ENCODE results near the gene CPN1. TPM values are rescaled to one million over a fixed set of nuclear protein-coding genes. Genes with fewer than 3 reads are reported as not detected.
"Not testable (repeated sequence)": the region's sequence is repeated elsewhere in the genome, so short reads cannot be mapped to it uniquely, and the experiment has no call there.

CPN1 gene
- not detected for total RNA-seq
- long read RNA-seq = 0 reads

DNA sequence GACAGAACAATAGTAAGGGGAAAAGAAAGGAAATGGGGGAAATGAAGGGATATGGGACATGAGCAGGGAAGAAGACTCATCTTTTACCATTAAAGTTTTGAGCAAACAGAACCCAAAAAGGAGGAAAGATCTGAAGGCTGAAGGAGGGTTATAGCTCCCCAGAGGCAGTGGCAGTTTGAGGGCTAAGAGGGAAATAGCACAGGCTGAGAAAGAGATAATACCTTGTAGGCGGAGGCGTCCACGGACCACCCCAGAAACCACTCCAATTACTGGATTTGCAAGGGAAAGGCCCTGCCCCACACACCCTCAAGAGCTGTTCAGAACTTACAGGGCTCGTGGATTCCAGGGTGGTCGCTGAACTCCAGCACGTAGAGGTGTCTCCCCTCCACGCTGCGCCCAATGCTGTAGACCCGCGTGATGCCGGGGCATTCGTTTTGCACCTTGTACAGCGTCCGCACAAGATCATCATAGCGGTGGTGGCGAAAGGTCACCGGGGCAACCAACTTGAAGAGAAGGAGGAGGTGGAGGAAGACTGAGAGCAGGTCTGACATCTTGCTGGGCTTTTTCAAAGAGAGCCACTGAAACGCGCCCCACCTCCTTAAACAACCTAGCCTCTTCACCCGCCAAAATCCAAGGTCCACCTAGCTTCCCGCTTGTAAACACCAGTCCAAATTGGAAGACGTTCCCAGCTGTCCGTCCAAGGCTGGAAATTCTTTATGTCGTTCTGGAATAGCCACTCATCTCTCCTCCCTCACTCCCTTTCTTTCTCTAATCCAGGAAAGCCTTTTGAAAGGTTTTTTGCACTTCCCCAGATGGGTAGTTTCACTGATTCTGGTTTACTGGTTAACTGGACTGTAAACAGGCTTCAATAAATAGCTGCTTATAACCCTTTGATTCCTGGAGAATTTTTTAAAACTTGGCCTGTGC, at the start of gene CPN1:
Gene CPN1, minus strand, starts transcription at position 795 of the 927 bp plus-strand sequence. Its CDS starts 244 bp downstream, at position 551.
- DNase-seq (no peak), ATAC-seq (no peak)
- intact Hi-C loops (cut with DNase I) = no loop called here
- Histone ChIP-seq H3K9me3 (no peaks in the 10 kb centered on the region), H3K36me3 (no peaks in the 10 kb centered on the region), H3K4me3 (no peak within 1 kb of the TSS), H3K27ac (no peak within 1 kb of the TSS), H3K4me1 (no peaks in the 10 kb centered on the region), H3K27me3 (ENCODE audit: low read depth) (no peaks in the 10 kb centered on the region)
- TF ChIP-seq CTCF (IDR thresholded peaks at IDR 0.05) = no peak

DNA sequence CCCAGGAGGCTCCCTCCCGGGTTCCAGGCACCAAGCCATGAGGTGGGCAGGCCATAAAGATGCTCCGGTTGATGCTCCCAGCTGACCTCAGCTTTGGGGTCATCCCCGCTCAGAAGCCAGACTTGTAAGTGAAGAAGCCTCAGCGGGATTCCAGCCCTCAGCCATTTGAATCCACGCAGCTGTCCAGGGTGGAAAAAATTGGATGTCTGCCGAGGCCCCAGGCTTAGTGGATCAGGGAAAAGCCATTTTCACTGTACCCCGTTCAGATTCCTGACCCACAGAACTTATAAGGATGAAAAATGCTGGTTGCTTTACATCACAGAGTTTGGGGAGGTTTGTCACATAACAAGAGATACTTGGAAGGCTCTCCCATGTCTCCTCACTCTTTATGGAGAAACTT, 49.2 kb upstream of the CPN1 start:
- Histone ChIP-seq H3K9me3 (no peaks in the 10 kb centered on the region), H3K27ac (no peak overlapping the region), H3K36me3 (no peaks in the 10 kb centered on the region), H3K4me1 (no peaks in the 10 kb centered on the region), H3K4me3 (no peak overlapping the region), H3K27me3 (ENCODE audit: low read depth) (peaks cover 11% of the 10 kb centered on the region)
- DNase-seq (no peak), ATAC-seq (no peak)
- intact Hi-C loops (cut with DNase I) = no loop called here
- TF ChIP-seq CTCF (IDR thresholded peaks at IDR 0.05) = no peak

DNA sequence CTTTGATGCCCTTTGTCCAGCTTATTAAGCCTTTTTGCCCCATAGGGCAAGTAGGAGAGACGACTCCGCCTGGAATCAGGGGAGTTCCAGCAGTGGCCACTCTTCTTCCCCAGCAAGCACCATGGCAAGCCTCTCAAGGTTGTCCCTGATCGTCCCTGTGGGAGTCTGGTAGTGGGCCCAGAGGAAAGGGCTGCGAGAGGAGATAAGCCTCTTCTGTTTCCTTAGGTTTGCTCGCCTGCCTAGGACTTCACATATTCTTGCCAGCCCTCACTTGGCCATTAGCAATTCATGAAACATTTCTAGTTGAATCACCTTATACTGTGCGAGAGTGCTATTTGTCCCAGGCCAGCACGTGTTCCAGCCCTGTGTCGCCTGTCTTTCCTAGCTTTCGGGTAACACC, 47.8 kb upstream of the CPN1 start:
- ATAC-seq = no peak
- no peak overlapping the region for H3K27ac ChIP-seq
- peaks cover 11% of the 10 kb centered on the region for H3K27me3 ChIP-seq (ENCODE audit: low read depth)
- no peak overlapping the region for H3K4me3 ChIP-seq
- intact Hi-C loops (cut with DNase I) = no loop called here
- DNase-seq = no peak
- no peaks in the 10 kb centered on the region for H3K4me1 ChIP-seq
- no peaks in the 10 kb centered on the region for H3K36me3 ChIP-seq
- no peaks in the 10 kb centered on the region for H3K9me3 ChIP-seq
- no peak for TF ChIP-seq CTCF (IDR thresholded peaks at IDR 0.05)

DNA sequence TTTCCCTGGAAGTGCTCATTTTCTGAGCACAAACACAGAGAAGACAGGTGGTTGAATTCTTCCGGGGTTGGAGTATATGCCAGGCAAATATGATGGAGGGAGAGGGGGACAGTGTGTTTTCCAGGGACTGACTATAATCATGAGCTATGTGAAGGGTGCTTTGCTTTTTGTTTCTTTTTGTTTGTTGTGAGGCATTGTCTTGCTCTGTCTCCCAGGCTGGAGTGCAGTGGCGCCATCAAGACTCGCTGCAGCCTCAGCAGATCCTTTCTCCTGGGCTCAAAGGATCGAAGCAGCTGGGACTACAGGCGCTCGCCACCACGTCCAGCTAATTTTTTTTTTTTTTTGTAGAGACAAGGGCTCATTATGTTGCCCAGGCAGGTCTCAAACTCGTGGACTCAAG, 47.3 kb upstream of the CPN1 start:
- Histone ChIP-seq H3K4me3 (no peak overlapping the region), H3K4me1 (no peaks in the 10 kb centered on the region), H3K36me3 (no peaks in the 10 kb centered on the region), H3K9me3 (no peaks in the 10 kb centered on the region), H3K27me3 (ENCODE audit: low read depth) (peaks cover 11% of the 10 kb centered on the region), H3K27ac (no peak overlapping the region)
- ATAC-seq (no peak), DNase-seq (no peak)
- intact Hi-C loops (cut with DNase I) = no loop called here
- no peak for TF ChIP-seq CTCF (IDR thresholded peaks at IDR 0.05)

DNA sequence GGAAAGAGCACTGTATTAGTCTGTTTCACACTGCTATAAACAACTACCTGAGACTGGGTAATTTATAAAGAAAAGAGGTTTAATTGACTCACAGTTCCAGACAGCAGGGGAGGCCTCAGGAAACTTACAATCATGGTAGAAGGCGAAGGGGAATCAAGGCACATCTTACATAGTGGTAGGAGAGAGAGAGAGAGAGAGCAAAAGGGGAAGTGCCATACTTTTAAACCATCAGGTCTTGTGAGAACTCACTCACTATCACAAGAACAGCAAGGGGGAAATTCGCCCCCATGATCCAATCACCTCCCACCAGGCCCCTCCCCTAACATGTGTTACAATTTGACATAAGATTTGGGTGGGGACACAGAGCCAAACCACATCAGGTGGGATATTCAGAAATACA, 43.7 kb upstream of the CPN1 start:
- H3K4me1 ChIP-seq; H3K36me3 ChIP-seq; H3K4me3 ChIP-seq; ATAC-seq; H3K9me3 ChIP-seq; DNase-seq; intact Hi-C loops (cut with DNase I); H3K27ac ChIP-seq: not testable (repeated sequence)
- peaks cover 10% of the 10 kb centered on the region for H3K27me3 ChIP-seq (ENCODE audit: low read depth)

GRCh38 chr10:100124097-100124496, 42.4 kb upstream of the CPN1 start:
- ATAC-seq = no peak
- DNase-seq = no peak
- no peaks in the 10 kb centered on the region for H3K36me3 ChIP-seq

More at GRCh38 chr10:100124097-100124496, 42.4 kb upstream of the CPN1 start:
- no peak overlapping the region for H3K27ac ChIP-seq
- H3K9me3 ChIP-seq = no peaks in the 10 kb centered on the region
- H3K4me3 ChIP-seq = no peak overlapping the region
- H3K27me3 ChIP-seq (ENCODE audit: low read depth) = peaks cover 11% of the 10 kb centered on the region
- no peaks in the 10 kb centered on the region for H3K4me1 ChIP-seq
- TF ChIP-seq CTCF (IDR thresholded peaks at IDR 0.05) = no peak
- intact Hi-C loops (cut with DNase I) = no loop called here

Data from lower lobe of right lung (tissue), 2 donors.